HL-60 (cell line): ENCODE measurements around the gene TADA2A.

ENCODE experiments used
- DNase-seq, 2 experiments: peaks; one replicate each; pipeline ENCODE4 v3.0.0-alpha.2; 2010 to 2020; ENCODE audit warnings: low read depth in 1 of 2, low spot score in 1 of 2
- H3K27ac ChIP-seq: fragments of 250-450 bp; sonication (Bioruptor Pico); replicated peaks from 2 replicates; pipeline ENCODE4 v1.5.1; 2020; ENCODE audit warnings: mild to moderate bottlenecking, moderate library complexity
- H3K27me3 ChIP-seq: fragments of 250-450 bp; sonication (Bioruptor Pico); 2 replicates; pipeline ENCODE4 v1.5.1; 2021; ENCODE audit warnings: mild to moderate bottlenecking, moderate library complexity; ENCODE audit not compliant: insufficient read depth, poor library complexity, severe bottlenecking
- H3K4me3 ChIP-seq: replicated peaks from 2 replicates; pipeline ENCODE4 v1.5.1; 2011; ENCODE audit warnings: mild to moderate bottlenecking, control low read depth, low read length; ENCODE audit not compliant: insufficient read depth
- GABPA ChIP-seq: IDR thresholded peaks from 2 replicates; pipeline ENCODE4 v1.6.1; 2012; ENCODE audit warnings: low read depth
- POLR2AphosphoS5 ChIP-seq: IDR thresholded peaks from 2 replicates; pipeline ENCODE4 v1.6.1; 2012; ENCODE audit warnings: low read depth
- REST ChIP-seq: IDR thresholded peaks from 2 replicates; pipeline ENCODE4 v1.6.1; 2012; ENCODE audit warnings: low read depth; ENCODE audit not compliant: insufficient replicate concordance
- SPI1 ChIP-seq: IDR thresholded peaks from 2 replicates; pipeline ENCODE4 v1.6.1; 2012; ENCODE audit warnings: low read depth, mild to moderate bottlenecking, borderline replicate concordance
- TF ChIP-seq, protein P1 (sequence below): IDR thresholded peaks from one replicate; pipeline ENCODE4 v1.5.1; 2011; ENCODE audit warnings: low read length, control low read depth, inconsistent platforms; ENCODE audit not compliant: insufficient read depth

Gene TADA2A

GRCh38 chr17:37518826-37519225 lies 112.1 kb downstream of the TADA2A start:
- no peak for DNase-seq
- no peaks in the 10 kb centered on the region for H3K27me3 ChIP-seq
- no peak overlapping the region for H3K4me3 ChIP-seq
- TF ChIP-seq POLR2AphosphoS5 (no peak), GABPA (no peak), SPI1 (no peak), REST (no peak)
- TF ChIP-seq, protein P1, sequence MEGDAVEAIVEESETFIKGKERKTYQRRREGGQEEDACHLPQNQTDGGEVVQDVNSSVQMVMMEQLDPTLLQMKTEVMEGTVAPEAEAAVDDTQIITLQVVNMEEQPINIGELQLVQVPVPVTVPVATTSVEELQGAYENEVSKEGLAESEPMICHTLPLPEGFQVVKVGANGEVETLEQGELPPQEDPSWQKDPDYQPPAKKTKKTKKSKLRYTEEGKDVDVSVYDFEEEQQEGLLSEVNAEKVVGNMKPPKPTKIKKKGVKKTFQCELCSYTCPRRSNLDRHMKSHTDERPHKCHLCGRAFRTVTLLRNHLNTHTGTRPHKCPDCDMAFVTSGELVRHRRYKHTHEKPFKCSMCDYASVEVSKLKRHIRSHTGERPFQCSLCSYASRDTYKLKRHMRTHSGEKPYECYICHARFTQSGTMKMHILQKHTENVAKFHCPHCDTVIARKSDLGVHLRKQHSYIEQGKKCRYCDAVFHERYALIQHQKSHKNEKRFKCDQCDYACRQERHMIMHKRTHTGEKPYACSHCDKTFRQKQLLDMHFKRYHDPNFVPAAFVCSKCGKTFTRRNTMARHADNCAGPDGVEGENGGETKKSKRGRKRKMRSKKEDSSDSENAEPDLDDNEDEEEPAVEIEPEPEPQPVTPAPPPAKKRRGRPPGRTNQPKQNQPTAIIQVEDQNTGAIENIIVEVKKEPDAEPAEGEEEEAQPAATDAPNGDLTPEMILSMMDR: no peak
- H3K27ac ChIP-seq: no peak overlapping the region

GRCh38 chr17:37519251-37519985 lies 112.7 kb downstream of the TADA2A start:
- Histone ChIP-seq H3K27ac (no peak overlapping the region), H3K4me3 (no peak overlapping the region), H3K27me3 (no peaks in the 10 kb centered on the region)
- TF ChIP-seq, protein P1: no peak
- TF ChIP-seq GABPA (no peak), SPI1 (no peak)
- DNase-seq: no peak

- Histone ChIP-seq H3K27ac (no peak overlapping the region), H3K27me3 (no peaks in the 10 kb centered on the region), H3K4me3 (no peak overlapping the region)
- DNase-seq: no peak
- no peak for TF ChIP-seq REST
- TF ChIP-seq SPI1: no peak
- no peak for TF ChIP-seq GABPA
- TF ChIP-seq, protein P1: no peak
- no peak for TF ChIP-seq POLR2AphosphoS5
These were observed 113.5 kb downstream of the TADA2A start for GRCh38 chr17:37520174-37520573.

DNA sequence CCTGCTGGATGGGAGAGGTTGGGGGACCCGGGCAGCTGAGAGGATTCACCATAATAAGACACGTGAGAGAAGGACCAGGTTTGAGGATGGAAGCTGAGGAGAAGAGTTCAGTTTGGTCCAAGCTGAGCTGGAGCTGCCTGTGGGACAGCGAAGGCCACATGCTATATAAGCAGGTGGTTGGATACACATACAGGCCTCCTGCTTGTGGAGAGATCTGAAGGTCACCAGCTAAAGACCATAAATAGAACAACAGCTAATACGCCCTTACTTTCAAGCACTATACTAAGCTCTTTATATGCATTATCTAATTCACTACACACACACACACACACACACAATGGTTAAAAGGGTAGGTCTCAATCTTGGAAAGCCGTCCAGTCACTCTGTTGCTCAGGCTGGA lies 115.1 kb downstream of the TADA2A start:
- Histone ChIP-seq H3K27ac (no peak overlapping the region), H3K27me3 (no peaks in the 10 kb centered on the region), H3K4me3 (no peak overlapping the region)
- TF ChIP-seq, protein P1: no peak
- TF ChIP-seq POLR2AphosphoS5 (no peak), GABPA (no peak), SPI1 (no peak), REST (no peak)
- no peak for DNase-seq
